Endothelial cell (in vitro differentiated cells): Measurements from ENCODE around the gene ZNF521. TPM values are rescaled to one million over a fixed set of nuclear protein-coding genes. Genes with fewer than 3 reads are reported as not detected.
A peak's percentile ranks its signal among the peaks of the same experiment; 100 is the strongest.

Experiments used
- DNase-seq: peaks from one replicate; pipeline ENCODE4 v3.0.0; 2021; ENCODE audit warnings: low spot score
- H3K27ac Mint-ChIP-seq: one replicate; pipeline ENCODE4 v1.8.0; 2021; ENCODE audit warnings: mixed read lengths, inconsistent platforms; ENCODE audit not compliant: unreplicated experiment
- H3K27me3 Mint-ChIP-seq: one replicate; pipeline ENCODE4 v1.8.0; 2021; ENCODE audit warnings: mild to moderate bottlenecking, moderate library complexity, mixed read lengths, inconsistent platforms; ENCODE audit not compliant: unreplicated experiment
- H3K36me3 Mint-ChIP-seq: one replicate; pipeline ENCODE4 v1.8.0; 2021; ENCODE audit warnings: mild to moderate bottlenecking, low read depth, mixed read lengths, inconsistent platforms; ENCODE audit not compliant: unreplicated experiment
- H3K4me1 Mint-ChIP-seq: one replicate; pipeline ENCODE4 v1.8.0; 2021; ENCODE audit warnings: mild to moderate bottlenecking, mixed read lengths, inconsistent platforms; ENCODE audit not compliant: unreplicated experiment
- H3K4me3 Mint-ChIP-seq: one replicate; pipeline ENCODE4 v1.8.0; 2021; ENCODE audit warnings: mild to moderate bottlenecking, mixed read lengths, inconsistent platforms; ENCODE audit not compliant: unreplicated experiment
- H3K9me3 Mint-ChIP-seq: one replicate; pipeline ENCODE4 v1.8.0; 2021; ENCODE audit warnings: mixed read lengths, inconsistent platforms; ENCODE audit not compliant: unreplicated experiment
- CTCF ChIP-seq: fragments of 200-600 bp; sonication (generic); IDR thresholded peaks from one replicate; pipeline ENCODE4 v1.5.0; 2021; ENCODE audit warnings: antibody characterized with exemption; ENCODE audit not compliant: unreplicated experiment
- total RNA-seq: library from RNA; stranded (reverse); fragmentation: NEBNext Ultra II Directional; extraction: Animal tissue kit (Norgen Biotek cat#: 25700); gene quantifications from one replicate; pipeline ENCODE4 v1.2.1, GENCODE V29; 2021; ENCODE audit not compliant: unreplicated experiment

Gene ZNF521
- total RNA-seq, 1 donor from 2014 or later = 238 TPM

DNA sequence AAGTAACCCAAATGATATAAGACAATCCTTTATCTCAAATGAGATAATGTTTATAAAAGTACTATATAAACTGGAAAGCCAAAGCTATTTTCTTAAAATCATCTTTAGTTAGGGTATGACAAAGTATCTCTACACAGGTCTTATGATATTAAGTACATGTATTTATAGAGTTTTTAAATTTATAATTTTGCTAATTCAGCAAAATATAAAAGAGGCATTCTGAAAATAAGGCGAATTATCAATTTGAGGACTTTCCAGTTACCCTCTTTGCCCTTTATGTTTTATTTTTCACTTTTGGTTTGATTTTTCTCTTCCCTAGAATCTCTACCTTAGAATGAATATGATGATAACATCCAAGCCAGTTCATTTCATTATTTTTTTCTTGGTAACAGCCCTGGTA is 115.2 kb downstream of the ZNF521 start:
- Mint-ChIP-seq H3K27ac (peak overlapping the region; percentile 39), H3K9me3 (no peaks in the 10 kb centered on the region), H3K4me1 (peaks cover 33% of the 10 kb centered on the region), H3K36me3 (peaks cover 9% of the 10 kb centered on the region), H3K27me3 (no peaks in the 10 kb centered on the region), H3K4me3 (no peak overlapping the region)
- no peak for DNase-seq
- TF ChIP-seq CTCF = no peak

- no peak for TF ChIP-seq CTCF
- Mint-ChIP-seq H3K36me3 (peaks cover 11% of the 10 kb centered on the region), H3K4me1 (peaks cover 45% of the 10 kb centered on the region), H3K9me3 (no peaks in the 10 kb centered on the region), H3K4me3 (no peak overlapping the region), H3K27ac (peak overlapping the region; percentile 20), H3K27me3 (no peaks in the 10 kb centered on the region)
- no peak for DNase-seq
Observed at GRCh38 chr18:25235401-25236042, 116.4 kb downstream of the ZNF521 start.

GRCh38 chr18:25234740-25235345 is 117.1 kb downstream of the ZNF521 start:
- H3K27me3 Mint-ChIP-seq = peaks cover 2% of the 10 kb centered on the region
- TF ChIP-seq CTCF = no peak
- H3K36me3 Mint-ChIP-seq = peaks cover 11% of the 10 kb centered on the region
- H3K27ac Mint-ChIP-seq = peak overlapping the region; percentile 82
- no peak for DNase-seq
- H3K4me1 Mint-ChIP-seq = peaks cover 49% of the 10 kb centered on the region
- no peaks in the 10 kb centered on the region for H3K9me3 Mint-ChIP-seq
- H3K4me3 Mint-ChIP-seq = no peak overlapping the region

GRCh38 chr18:25234322-25234639 is 117.7 kb downstream of the ZNF521 start:
- TF ChIP-seq CTCF = no peak
- Mint-ChIP-seq H3K4me3 (no peak overlapping the region), H3K4me1 (peaks cover 54% of the 10 kb centered on the region), H3K36me3 (peaks cover 11% of the 10 kb centered on the region), H3K9me3 (no peaks in the 10 kb centered on the region), H3K27ac (peak overlapping the region; percentile 82), H3K27me3 (peaks cover 2% of the 10 kb centered on the region)
- DNase-seq = no peak

- DNase-seq = no peak
- peaks cover 57% of the 10 kb centered on the region for H3K4me1 Mint-ChIP-seq
- no peak for TF ChIP-seq CTCF
- H3K4me3 Mint-ChIP-seq = peak overlapping the region; percentile 13
- H3K9me3 Mint-ChIP-seq = no peaks in the 10 kb centered on the region
- peaks cover 11% of the 10 kb centered on the region for H3K36me3 Mint-ChIP-seq
- peak overlapping the region; percentile 82 for H3K27ac Mint-ChIP-seq
- peaks cover 2% of the 10 kb centered on the region for H3K27me3 Mint-ChIP-seq
Observed at GRCh38 chr18:25233528-25234321, 118.2 kb downstream of the ZNF521 start.
